Tibial artery (tissue), 4 donors: ENCODE measurements around the gene P2RY14.

ENCODE experiments used
- DNase-seq, 2 donors: peaks; one replicate each; pipeline ENCODE4 v3.0.0-alpha.2; 2019
- H3K27ac ChIP-seq, 2 donors: fragments of 200-600 bp; sonication (generic) in 1 of 2; 1 replicate in 1 of 2; 2 replicates in 1 of 2; pipeline ENCODE4 v1.5.1; 2018 to 2019; ENCODE audit warnings: mild to moderate bottlenecking in 1 of 2
- H3K27me3 ChIP-seq, 2 donors: fragments of 200-600 bp; sonication (generic) in 1 of 2; one replicate each; pipeline versions ENCODE4 v1.5.1 to v1.6.0; 2016 to 2019
- H3K36me3 ChIP-seq, 3 donors: fragments of 200-600 bp; sonication (generic) in 2 of 3; one replicate each; pipeline ENCODE4 v1.5.1; 2016 to 2019; ENCODE audit warnings: mild to moderate bottlenecking in 2 of 3
- H3K4me1 ChIP-seq, 4 donors: fragments of 200-600 bp; sonication (generic) in 2 of 4; 1 replicate in 3 of 4; 2 replicates in 1 of 4; pipeline ENCODE4 v1.5.1; 2016 to 2019
- H3K4me3 ChIP-seq, 2 donors: fragments of 200-600 bp; sonication (generic) in 1 of 2; 1 replicate in 1 of 2; 2 replicates in 1 of 2; pipeline ENCODE4 v1.5.1; 2018 to 2019; ENCODE audit warnings: mild to moderate bottlenecking in 2 of 2
- H3K9me3 ChIP-seq, 3 donors: fragments of 200-600 bp; sonication (generic) in 1 of 3; one replicate each; pipeline ENCODE4 v1.5.1; 2016 to 2019
- intact Hi-C: fragments of 100-400 bp; cut with DNase I; formaldehyde crosslinking; loops from one replicate; pipeline ENCODE4 v1.15.0; 2023; ENCODE audit warnings: low total_unique reads
- TF ChIP-seq, protein P1 (sequence below), 2 experiments: fragments of 200-600 bp in 1 of 2; fragments of 450-650 bp in 1 of 2; IDR thresholded peaks; one replicate each; pipeline ENCODE4 v1.5.1; 2017 to 2019; ENCODE audit warnings: antibody characterized with exemption in 2 of 2, mild to moderate bottlenecking in 1 of 2, moderate library complexity in 1 of 2

The P2RY14 gene

DNA sequence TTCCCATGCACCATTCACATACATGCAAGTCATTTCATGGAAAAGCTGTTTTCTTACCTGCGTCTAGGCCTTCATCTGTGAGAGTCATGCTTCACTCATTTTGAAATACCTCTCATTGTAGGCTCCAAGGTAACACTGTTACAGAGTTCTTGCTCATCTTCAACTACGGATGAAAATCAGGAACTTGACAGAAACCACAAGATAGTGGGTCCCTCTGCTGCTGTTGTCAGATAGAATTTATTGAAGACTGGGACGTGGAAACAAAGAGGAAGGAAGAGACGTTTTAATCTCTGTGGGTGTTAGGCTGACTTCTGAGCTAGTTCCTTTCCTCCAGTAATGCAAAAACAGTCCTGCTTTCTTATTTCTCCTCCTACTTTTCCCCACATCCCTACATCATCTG lies at the start of gene P2RY14:
Gene P2RY14 (minus strand): TSS at position 313 of the 400 bp plus-strand sequence. CDS start 64,226 bp downstream, outside the sequence.
- intact Hi-C loops: no loop called here
- no peak within 1 kb of the TSS for H3K27ac ChIP-seq
- H3K4me3 ChIP-seq: no peak within 1 kb of the TSS

DNA sequence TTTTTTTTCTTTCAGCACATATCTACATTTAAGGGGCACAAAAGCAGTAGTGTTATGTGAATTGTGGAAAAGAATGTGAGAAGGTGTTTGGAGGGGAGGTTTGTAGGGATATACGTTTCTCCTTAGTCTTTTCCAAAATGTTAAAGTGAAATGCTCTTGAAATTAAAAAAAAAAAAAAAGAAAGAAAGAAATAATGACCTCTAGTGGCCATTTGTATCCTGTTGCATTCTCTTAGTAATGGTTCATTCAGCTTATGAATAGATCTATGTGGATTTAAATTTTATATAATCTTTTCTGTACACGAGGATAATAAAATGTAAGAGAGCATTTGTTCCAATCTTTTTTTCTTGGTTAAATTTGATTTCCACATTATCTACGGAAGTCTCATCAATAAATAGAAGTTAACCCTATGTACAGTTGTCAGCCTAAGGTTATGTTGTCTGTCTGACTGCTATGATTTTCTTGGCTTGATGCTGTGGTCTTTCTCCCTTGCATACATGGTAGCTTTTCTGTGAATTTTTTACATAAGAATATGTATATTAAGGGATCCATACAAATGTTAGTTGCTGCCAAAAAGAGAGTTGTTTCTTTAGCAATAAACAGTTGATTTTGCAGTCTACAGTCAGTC lies 49.3 kb upstream of the P2RY14 start:
- no peaks in the 10 kb centered on the region for H3K36me3 ChIP-seq
- H3K27me3 ChIP-seq: no peaks in the 10 kb centered on the region
- DNase-seq: no peak
- H3K4me3 ChIP-seq: peak overlapping the region in 1 of 2 donors; percentile 0
- H3K9me3 ChIP-seq: no peaks in the 10 kb centered on the region
- TF ChIP-seq, protein P1, sequence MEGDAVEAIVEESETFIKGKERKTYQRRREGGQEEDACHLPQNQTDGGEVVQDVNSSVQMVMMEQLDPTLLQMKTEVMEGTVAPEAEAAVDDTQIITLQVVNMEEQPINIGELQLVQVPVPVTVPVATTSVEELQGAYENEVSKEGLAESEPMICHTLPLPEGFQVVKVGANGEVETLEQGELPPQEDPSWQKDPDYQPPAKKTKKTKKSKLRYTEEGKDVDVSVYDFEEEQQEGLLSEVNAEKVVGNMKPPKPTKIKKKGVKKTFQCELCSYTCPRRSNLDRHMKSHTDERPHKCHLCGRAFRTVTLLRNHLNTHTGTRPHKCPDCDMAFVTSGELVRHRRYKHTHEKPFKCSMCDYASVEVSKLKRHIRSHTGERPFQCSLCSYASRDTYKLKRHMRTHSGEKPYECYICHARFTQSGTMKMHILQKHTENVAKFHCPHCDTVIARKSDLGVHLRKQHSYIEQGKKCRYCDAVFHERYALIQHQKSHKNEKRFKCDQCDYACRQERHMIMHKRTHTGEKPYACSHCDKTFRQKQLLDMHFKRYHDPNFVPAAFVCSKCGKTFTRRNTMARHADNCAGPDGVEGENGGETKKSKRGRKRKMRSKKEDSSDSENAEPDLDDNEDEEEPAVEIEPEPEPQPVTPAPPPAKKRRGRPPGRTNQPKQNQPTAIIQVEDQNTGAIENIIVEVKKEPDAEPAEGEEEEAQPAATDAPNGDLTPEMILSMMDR (IDR thresholded peaks at IDR 0.05): peak; percentile 12 to 34
- H3K27ac ChIP-seq: no peak overlapping the region
- intact Hi-C loops: no loop called here
- H3K4me1 ChIP-seq: peaks cover 0 to 7% (median 0%) of the 10 kb centered on the region in 4 donors

More for the DNA sequence above, at the start of gene P2RY14:
- peaks cover 0 to 8% (median 0%) of the 10 kb centered on the region in 4 donors for H3K4me1 ChIP-seq
- H3K36me3 ChIP-seq: no peaks in the 10 kb centered on the region
- TF ChIP-seq, protein P1 (IDR thresholded peaks at IDR 0.05): no peak
- no peaks in the 10 kb centered on the region for H3K27me3 ChIP-seq
- no peaks in the 10 kb centered on the region for H3K9me3 ChIP-seq
- no peak for DNase-seq

DNA sequence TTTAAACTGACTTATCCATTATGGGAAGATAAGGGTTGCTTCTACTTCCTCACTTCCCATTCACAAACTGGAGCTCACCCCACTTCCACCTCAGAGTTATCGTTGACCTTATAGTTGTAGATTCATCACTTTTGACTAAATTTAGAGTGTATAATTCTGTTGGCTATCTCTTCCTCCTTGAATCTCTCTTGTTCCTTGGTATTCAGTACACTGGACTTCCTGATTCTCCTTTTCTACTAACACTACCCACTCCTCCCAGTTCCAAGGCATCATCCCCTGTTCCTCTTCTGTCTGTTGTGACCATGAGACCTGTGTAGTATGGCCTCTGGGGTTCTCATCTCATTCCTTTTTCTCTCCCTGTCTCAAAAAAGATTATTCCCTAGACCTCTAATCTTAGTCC lies 44.2 kb upstream of the P2RY14 start:
- intact Hi-C loops: no loop called here
- no peak overlapping the region for H3K4me3 ChIP-seq
- no peaks in the 10 kb centered on the region for H3K27me3 ChIP-seq
- no peak overlapping the region for H3K27ac ChIP-seq
- no peaks in the 10 kb centered on the region for H3K36me3 ChIP-seq
- H3K9me3 ChIP-seq: no peaks in the 10 kb centered on the region
- DNase-seq: no peak
- H3K4me1 ChIP-seq: peaks cover 0 to 4% (median 0%) of the 10 kb centered on the region in 4 donors
- TF ChIP-seq, protein P1 (IDR thresholded peaks at IDR 0.05): no peak

DNA sequence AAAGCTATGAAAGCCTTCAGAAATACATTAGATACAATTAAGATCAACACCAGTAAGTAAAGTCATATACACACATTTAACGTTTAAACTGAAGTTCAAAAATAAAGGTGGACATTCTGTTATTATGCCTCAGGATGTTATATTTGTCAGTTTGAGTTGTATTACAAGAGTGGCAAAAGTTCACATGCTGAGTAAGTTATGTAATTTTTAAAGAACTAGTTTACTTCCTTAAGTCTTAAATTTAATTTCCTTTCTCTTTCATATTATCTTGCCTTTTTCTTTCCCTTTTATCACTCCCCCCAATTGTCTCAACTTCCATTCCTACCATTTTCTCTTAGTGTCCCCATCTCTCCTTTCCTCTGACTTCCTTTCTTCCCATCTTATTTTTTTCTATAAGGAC lies 43.2 kb upstream of the P2RY14 start:
- DNase-seq: no peak
- TF ChIP-seq, protein P1 (IDR thresholded peaks at IDR 0.05): no peak
- intact Hi-C loops: no loop called here
- H3K4me3 ChIP-seq: no peak overlapping the region
- H3K9me3 ChIP-seq: no peaks in the 10 kb centered on the region
- H3K36me3 ChIP-seq: no peaks in the 10 kb centered on the region
- no peak overlapping the region for H3K27ac ChIP-seq
- no peaks in the 10 kb centered on the region for H3K27me3 ChIP-seq
- no peaks in the 10 kb centered on the region for H3K4me1 ChIP-seq

DNA sequence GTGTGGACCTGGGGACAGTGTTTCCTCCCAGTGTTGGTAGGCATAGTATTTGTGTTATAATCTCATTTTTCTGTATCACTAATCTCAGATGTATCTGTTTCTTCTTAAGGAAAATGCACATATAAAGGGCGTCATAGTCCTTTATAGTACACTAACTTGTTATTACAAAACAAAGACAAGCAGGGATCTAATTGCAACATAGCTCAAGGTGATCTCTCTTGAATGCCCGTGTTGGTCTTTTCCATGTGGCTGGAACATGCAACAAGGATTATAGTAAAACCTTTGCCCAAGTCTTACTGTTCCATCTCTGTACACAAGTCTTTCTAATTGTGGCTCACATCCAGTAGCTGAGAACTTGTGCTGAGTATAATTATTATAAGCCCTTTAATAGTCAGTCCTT lies 41.8 kb upstream of the P2RY14 start:
- Histone ChIP-seq H3K27ac (no peak overlapping the region), H3K9me3 (no peaks in the 10 kb centered on the region), H3K27me3 (no peaks in the 10 kb centered on the region), H3K4me1 (no peaks in the 10 kb centered on the region), H3K4me3 (no peak overlapping the region), H3K36me3 (no peaks in the 10 kb centered on the region)
- TF ChIP-seq, protein P1 (IDR thresholded peaks at IDR 0.05): no peak
- DNase-seq: no peak
- intact Hi-C loops: no loop called here
